NCI-H2081 (cell line): Measurements from ENCODE around the gene GNAI2.

Experiments used
- DNase-seq, 2 experiments: peaks; one replicate each; lab custom pipeline; 2025; lab: John Stamatoyannopoulos, UW

GNAI2 gene

DNA sequence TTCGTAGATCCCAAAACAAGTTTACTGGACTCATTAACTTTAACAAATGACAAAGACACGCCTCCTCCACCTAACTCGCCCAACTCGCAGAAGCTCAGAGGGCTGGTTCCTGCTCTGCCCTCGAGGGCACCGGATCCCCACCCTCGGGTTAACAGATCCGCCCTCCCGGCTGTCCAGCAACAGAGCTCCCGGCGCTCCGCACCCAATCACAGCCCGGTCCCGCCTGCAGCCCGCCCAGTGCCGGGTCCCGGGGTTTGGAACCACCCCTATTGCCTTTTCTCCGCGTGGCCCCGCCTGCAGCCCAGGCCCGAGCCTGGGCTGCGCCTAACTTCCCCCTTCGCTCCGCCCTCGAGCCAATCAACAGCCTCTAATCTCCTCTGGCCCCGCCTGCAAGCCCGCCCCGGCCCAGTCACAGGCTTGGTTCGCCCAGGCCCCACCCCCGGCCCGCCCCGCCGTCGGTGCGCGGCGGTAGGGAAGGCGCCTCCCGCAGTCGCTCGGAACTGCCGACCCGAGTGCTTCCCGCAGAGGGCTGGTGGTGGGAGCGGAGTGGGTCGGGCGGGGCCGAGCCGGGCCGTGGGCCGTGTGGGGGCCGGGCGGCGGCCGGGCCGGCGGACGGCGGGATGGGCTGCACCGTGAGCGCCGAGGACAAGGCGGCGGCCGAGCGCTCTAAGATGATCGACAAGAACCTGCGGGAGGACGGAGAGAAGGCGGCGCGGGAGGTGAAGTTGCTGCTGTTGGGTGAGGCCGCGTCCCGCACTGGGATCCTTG lies at the start of gene GNAI2:
GNAI2 (plus strand) TSS at position 489 of the 768 bp plus-strand sequence; CDS start at position 621, 132 bp downstream.
- peak; percentile 93 to 95 for DNase-seq

DNA sequence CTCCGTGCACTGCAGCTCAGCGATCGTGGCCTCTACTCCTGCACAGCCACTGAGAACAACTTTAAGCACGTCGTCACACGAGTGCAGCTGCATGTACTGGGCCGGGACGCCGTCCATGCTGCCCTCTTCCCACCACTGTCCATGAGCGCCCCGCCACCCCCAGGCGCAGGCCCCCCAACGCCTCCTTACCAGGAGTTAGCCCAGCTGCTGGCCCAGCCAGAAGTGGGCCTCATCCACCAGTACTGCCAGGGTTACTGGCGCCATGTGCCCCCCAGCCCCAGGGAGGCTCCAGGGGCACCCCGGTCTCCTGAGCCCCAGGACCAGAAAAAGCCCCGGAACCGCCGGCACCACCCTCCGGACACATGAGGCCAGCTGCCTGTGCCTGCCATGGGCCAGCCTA lies 48.3 kb upstream of the GNAI2 start:
- DNase-seq, result no peak

DNA sequence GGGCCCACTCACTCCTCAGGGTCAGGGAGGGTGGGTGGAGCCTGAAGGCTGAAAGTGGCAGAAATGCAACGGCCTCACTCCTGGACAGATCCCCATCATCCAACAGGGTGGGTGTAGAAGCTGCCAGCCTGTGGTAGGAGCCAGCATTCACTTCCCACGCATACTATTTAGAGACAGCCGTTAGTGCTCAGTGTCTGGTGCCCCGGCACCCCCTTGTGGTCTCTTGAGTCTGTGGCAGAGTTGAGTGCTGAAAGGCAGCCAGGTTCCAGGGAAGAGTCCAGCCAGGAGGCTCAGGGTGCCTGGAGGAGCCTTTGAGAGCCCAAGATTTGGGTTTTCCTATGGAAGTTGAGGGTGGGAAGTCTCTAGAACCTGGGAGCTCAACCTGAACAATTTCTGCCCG lies 46.7 kb upstream of the GNAI2 start:
- peak; percentile 51 to 52 for DNase-seq

DNA sequence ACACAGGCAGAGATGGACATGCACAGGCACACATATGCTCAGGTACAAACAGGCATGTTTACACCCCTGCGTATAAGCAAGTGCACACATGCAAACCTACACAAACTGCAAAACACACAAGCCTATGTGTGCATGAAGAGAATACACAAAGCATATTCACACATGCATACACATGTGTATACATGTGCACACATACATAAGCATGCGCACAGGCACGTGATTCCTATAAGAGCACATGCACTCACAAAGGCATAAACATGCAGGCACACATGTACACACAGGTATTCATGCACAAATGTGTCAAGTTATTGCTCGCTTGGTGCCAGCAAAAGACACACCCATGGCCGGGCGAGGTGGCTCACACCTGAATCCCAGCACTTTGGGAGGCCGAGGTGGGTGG lies 46.0 kb upstream of the GNAI2 start:
- DNase-seq, result no peak

DNA sequence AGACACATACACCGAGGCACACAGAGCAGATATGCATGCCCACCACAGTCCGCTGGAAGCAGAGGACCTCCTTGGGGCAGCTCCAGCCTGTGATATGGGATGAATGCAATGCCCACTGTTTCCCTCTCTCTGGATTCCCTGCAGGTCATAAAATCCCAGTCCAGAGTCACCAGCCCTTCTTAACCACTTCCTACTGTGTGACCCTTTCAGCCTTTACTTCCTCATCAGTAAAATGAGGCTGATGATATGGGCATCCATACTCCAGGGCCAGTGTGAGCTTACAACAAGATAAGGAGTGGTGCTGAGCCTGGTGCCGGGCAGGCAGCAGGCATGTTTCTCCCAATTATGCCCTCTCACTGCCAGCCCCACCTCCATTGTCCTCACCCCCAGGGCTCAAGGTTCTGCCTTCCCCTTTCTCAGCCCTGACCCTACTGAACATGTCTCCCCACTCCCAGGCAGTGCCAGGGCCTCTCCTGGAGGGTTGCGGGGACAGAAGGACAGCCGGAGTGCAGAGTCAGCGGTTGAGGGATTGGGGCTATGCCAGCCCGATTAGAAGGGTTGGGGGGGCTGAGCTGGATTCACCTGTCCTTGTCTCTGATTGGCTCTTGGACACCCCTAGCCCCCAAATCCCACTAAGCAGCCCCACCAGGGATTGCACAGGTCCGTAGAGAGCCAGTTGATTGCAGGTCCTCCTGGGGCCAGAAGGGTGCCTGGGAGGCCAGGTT lies 44.9 kb upstream of the GNAI2 start, which contains the start of gene GNAT1:
GNAT1 (plus strand) TSS at position 675 of the 725 bp plus-strand sequence. CDS start 116 bp downstream, outside the sequence.
- no peak for DNase-seq

DNA sequence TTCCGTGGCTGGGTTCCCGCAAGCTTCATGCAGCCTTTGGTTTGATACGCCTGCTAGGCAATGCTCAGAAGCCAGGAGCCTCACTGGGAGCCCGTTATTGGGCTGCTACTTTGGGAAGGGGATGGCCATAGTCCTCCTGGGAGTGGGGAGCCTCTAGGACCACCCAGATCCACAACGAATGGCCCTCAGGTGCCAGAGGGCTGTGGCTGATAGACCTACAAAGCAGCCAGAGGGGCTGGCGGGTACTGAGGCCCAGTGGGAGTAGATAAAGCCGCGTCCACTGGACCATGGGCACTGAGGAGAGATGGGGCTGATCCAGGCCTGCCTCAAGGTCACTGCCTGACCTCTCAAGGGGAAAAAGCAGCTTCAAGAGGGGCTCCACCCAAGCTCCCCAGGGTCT lies 43.9 kb upstream of the GNAI2 start:
- no peak for DNase-seq

DNA sequence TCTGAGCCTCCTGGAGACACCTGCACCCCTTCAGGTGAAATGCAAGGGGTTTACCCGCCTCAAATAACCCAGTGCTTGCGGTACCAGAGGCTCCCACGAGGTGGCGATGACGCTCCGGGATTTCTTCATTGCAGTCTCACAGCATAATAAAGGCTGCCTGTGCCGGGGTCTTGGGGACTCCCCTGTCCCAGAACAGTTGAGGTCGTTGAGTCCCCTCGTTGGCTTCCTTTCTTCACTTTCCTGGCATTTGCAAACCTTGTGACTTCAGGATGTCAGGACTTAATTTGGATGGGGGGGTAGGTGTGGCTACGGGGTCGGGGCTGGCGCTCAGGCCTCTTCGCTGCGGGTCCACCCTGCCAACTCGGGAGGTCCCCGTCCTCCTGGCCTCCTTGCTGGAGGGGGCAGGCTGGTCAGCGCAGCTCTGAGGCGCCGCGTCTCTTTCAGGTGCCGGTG lies 43.3 kb upstream of the GNAI2 start:
- peak; percentile 52 to 55 for DNase-seq

DNA sequence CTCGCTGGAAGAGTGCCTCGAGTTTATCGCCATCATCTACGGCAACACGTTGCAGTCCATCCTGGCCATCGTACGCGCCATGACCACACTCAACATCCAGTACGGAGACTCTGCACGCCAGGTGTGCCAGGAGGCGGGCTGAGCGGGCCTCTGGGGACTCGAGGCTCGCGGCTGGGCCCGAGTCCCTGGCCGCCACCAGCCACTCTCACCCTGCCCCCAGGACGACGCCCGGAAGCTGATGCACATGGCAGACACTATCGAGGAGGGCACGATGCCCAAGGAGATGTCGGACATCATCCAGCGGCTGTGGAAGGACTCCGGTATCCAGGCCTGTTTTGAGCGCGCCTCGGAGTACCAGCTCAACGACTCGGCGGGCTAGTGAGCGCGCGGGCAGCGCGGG lies 42.7 kb upstream of the GNAI2 start:
- DNase-seq, result no peak

DNA sequence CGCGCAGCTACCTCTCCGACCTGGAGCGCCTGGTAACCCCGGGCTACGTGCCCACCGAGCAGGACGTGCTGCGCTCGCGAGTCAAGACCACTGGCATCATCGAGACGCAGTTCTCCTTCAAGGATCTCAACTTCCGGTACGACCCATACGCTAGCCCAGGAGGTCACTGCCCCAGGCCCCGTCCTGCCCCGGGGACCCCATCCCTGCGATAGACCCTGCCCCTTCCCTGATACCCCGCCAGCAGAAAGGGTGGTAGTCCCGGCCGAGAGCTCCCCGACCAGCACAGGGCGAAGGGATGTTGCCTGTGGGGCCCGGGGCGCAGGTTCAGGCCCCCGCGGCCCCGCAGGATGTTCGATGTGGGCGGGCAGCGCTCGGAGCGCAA lies 42.3 kb upstream of the GNAI2 start:
- no peak for DNase-seq

DNA sequence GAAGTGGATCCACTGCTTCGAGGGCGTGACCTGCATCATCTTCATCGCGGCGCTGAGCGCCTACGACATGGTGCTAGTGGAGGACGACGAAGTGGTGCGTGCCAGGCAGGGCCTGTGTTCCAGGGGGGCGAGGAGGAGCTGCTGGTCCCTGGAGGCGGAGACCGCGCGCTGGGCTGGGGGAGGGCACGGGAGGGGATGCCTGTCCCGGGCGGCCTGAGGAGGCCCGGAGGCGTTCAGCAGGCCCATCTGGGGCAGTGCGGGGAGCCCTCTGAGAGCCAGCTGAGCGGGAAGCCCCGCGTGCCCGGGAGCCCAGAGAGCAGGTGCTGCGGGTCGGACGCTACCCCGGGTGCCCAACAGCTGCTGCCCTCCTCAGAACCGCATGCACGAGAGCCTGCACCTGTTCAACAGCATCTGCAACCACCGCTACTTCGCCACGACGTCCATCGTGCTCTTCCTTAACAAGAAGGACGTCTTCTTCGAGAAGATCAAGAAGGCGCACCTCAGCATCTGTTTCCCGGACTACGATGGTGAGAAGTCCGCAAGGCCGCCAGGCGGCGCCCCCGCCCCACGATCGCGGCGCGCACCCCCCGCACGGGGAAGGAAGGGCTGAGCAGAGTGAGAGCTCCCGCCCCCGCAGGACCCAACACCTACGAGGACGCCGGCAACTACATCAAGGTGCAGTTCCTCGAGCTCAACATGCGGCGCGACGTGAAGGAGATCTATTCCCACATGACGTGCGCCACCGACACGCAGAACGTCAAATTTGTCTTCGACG lies 41.7 kb upstream of the GNAI2 start:
- peak; percentile 37 to 38 for DNase-seq

DNA sequence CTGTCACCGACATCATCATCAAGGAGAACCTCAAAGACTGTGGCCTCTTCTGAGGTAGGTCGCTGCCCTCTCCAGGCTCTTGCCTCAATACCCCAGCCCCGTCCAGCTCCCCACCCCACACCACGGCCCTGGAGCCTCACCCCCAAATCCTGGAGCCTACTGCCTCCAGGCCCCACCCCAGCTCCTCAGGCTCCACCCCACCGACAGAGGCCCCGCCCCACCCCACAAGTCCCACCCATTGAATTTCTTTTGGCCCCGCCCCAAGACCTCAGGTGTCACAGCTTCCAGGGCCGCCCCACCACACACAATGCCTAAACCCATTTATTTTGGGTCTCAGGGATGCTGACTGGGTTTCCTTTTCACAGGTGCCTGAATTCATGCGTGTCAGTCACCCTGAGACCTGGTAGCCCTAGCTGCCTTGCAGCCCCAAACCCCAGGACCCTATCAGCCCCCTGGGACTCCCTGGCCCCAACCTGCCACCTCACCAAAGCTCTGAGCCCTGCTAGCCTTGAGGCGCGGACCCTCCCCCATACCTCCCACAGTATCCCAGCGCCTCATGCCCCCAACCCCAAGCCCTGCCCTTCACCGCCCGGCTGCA lies 41.0 kb upstream of the GNAI2 start:
- no peak for DNase-seq

DNA sequence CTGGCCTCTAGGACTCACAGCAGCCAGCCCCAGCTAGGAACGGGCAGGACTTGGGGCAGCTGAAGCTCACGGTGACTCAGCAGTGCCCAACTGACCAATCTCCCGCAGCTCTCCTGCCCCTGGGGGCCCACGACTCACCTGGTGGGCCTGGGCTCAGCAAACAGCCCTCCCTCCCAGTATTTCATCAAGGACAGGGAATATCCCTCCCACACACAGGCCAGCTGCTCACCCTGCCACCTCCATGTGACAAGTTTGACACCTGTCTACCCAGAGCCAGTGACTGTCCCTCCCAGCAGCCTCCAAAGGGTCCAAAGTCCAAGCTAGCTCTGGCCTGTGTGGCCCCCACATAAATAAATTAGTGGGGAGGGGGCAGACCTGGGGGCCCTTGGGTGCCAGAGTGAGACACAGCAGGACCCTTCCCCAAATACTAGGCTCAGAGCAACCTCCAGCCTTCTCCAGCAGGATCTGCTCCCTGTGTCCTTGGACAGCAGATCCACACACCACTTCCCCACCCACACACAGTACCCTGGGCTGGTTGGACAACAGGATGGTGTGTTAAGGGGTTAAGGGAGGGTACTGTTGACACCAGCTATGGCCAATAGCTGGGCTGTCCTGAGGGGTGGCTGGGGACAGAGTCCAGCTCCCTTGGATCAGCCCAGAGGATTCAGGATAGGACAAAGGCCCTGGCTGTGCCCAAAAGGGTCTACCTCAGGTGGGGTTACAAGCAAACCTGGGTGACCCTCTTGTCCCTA lies 40.3 kb upstream of the GNAI2 start:
- DNase-seq, result no peak

DNA sequence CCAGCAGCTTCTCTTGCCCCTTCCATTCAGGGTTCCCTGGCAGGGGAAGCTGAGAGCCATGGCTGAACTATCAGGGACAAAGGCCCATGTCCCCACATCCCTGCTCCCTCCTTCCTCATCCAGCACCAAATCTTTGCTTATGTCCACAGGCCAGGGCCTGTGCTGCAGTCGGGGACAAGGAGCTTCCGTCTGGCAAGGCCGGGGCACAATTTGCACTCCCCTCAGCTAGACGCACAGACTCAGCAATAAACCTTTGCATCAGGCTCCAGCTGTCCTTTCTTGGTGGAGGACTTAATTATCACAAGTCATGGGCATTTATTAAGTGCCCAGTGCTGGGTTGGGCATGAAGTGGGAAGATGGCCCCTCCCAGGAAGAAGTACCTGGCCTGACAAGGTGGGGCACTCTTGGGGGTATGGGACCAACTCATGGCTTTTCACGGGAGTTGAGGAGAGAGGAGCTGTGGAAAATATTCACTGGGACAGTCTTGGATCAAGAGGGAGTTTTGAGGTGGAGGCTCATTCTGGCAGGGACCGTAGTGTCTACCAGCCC lies 39.7 kb upstream of the GNAI2 start:
- DNase-seq, result no peak

DNA sequence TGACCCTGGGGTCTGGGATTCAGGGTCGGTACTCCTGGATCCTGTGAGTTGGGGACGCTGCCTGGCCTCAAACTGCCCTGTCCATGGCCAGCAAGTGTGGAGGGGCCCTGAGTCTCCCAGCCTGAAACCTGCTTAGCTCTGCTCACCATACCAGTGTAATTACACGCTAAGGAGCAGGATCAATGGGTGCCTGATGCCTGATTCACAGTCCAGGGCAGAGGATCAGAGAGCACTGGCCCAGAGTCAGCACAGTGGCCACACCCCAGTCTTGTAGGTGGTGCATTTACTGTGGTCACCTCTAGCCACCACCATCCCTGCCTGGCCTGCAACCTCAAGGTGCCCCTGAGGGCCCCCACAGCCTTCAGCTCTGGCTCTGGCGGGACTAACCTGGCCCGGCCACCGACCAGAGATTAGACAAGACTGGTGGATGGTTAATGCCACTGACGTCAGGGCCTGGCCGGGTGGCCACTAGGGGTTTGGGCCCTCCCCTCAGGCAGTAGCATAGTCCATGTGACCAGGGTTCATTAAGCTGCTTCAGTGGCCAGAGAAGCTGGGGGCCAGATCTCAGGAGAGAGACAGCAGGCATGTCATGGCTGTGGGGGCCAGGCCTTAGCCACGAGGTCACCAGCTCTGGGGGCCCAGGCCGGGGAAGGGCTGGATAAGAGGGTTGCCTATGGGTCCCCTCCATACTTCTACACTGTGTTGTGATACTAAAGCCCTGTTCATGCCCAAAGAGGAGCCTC lies 34.3 kb upstream of the GNAI2 start:
- DNase-seq, result no peak

DNA sequence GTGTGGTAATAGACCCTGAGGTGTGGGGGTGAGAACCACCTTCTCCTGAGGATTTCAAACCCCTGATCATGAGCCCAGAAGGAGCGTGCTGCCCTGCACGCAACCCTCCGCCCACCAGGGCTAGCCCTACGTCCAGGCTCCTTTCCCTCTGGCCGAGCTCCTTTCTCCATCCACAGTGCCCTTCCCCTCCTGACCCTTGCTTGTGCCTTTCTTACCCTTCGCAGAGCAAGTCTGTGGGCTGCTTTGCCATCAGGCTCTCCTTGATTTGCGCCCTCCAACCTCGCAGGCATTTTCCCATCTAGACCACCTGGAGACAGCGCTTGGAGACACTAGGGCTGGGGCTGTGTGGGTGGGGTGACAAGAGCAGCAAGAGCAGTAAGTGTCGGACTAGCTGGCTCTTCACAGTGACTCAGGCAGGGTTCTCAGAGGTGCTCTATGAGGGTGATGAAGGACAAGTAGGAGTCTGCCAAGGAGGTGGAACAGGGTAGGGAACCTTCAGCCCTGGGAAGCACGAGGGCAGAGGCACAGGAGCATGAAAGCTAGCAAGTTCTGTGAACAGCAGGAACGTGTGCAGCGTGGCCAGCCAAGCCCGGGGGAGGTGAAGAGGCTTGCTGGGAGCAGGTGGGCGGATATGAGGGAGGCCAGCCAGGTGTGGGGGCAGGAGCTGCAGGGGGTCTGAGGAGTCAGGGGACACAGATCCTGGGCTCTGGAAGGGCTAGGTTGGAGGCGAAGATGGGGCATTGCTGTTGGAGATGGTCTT lies 33.5 kb upstream of the GNAI2 start:
- DNase-seq, result no peak

DNA sequence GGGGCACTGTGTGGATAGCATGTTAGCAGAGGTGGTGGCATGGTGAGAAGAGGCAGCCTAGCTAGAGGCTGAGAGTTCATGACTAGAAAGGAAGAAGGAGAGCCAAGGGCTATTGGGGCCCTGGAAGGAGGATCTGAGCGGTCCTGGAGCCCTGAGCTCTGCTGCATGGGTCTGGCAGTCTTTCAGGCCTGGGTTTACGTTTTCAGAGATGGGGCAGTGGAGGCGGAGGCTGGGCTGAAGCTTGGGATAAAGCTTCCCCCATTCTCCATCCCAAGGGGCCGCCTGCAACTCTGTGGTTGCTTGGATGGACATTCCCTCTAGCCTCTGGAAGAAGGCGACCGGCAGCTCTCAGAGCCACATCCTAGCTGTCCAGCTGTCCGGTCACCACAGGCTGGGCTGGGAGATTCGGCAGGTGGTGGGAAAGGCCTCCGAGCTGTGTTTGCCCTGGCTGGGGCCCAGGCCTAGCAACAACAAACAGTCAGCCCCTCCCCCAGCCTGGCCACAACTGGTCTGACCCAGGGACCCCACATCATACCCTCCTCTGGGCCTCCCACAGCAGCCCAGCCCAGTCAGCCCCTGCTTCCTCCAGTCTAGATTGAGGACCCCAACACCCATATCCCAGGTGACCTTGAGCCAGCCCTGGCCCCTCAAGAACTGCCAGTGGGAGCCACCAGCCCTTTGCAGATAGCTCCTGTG lies 32.7 kb upstream of the GNAI2 start:
- DNase-seq, result no peak

DNA sequence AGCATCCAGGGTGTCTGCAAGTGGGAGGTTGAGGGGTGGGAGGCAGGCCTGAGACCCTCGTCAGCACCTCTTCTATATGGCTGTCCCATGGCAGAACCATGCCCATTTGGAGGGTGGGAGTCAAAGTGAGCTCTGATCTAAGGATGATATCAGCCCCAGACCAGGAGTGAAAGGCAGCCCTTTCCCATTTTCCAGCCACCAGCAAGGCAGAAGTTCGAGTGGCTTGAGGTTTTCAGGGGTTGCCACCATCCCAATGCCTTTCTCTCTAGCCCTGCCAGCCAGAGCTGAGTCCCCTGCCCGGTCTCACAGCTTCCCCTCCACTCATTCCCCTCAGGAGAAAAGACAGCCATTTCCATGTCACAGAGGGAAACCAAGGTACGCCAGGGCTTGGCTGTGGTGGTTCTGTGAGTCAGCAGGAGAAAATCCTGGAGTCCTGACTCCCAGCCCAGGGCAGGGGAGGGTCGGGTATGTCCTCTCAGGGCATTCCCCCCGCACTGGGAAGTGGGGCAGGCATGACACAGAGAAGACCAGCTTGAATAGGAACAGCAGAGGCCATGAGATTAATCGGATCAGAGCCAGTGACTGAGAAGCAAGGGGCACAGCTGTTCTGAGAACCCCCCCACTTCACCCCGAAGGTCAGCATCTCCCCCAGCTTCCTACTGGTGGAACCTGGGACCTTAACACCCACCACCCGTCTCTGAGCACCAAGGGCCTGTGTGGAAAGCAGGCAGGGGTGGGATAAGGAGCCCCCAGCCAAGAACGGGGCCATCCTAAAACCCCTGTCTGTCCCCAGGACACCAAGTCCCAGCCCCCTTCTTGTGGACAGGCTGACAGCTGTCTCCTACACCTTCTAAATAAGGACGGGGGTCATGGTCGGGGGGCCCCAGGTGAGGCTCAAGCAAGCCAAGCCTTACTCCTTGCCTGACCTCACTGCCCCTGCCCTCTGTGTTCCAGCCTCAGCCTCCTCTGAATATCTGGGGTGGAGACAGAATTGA lies 31.9 kb upstream of the GNAI2 start:
- no peak for DNase-seq
